C1 segment of cervical spinal cord (tissue), 14 donors: ENCODE measurements around the gene FCGR3B.
"Not testable (repeated sequence)": the region's sequence is repeated elsewhere in the genome, so short reads cannot be mapped to it uniquely, and the experiment has no call there.

Experiments
- DNase-seq, 14 donors: peaks; one replicate each; lab custom pipeline; 2025; lab: John Stamatoyannopoulos, UW

The FCGR3B gene

DNA sequence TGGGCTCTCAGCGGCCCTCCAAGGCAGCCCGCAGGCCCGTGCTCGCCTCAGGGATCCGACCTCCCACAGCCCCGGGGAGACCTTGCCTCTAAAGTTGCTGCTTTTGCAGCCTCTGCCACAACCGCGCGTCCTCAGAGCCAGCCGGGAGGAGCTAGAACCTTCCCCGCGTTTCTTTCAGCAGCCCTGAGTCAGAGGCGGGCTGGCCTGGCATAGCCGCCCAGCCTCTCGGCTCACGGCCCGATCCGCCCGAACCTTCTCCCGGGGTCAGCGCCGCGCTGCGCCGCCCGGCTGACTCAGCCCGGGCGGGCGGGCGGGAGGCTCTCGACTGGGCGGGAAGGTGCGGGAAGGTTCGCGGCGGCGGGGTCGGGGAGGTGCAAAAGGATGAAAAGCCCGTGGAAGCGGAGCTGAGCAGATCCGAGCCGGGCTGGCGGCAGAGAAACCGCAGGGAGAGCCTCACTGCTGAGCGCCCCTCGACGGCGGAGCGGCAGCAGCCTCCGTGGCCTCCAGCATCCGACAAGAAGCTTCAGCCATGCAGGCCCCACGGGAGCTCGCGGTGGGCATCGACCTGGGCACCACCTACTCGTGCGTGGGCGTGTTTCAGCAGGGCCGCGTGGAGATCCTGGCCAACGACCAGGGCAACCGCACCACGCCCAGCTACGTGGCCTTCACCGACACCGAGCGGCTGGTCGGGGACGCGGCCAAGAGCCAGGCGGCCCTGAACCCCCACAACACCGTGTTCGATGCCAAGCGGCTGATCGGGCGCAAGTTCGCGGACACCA is 25.0 kb downstream of the FCGR3B start:
- peak in 2 of 14 donors; percentile 38 to 49 for DNase-seq

DNA sequence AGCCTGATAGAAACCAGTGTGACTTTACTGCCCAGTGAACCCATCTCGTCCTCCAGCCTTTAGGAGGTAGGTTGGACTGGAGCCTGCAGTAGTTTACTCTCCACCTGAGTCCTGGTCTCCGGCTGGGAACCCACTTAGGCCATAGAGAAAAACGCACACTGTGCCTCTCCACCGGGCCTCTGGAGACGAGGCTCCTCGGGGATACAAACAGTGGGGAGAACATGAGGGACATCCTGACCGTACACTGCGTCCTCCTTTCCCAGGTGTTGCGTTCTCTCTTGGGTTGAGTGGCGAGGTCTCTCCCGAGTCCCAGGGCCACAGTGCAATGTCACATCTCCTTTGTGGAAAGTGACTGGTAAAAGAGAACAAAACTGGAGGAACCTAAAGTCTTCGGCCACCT is 26.0 kb downstream of the FCGR3B start:
- not testable (repeated sequence) for DNase-seq

- DNase-seq, result not testable (repeated sequence)
Measured at GRCh38 chr1:161597077-161597476, 33.9 kb downstream of the FCGR3B start.

GRCh38 chr1:161595583-161595982 is 35.4 kb downstream of the FCGR3B start:
- DNase-seq, result not testable (repeated sequence)

DNA sequence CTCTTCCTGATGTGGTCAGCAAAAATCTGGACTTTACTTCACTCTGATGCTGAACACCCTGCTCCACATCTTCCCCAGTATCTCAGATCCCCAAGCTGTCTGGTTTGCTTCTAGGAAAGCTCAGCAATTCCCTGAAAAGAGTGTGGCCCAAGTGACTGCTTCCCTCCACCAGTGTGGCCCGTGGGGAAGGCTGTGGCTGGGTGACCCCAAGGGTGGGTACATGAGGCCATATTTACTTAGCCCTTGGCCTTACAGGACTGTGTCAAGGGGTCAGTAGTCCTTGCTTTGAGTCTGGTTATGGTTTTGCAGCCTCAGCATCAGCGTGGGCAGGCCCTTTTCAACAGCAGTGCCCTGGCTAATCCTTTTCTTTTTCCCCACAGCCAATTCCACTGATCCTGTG is 35.8 kb downstream of the FCGR3B start:
- not testable (repeated sequence) for DNase-seq

- DNase-seq, result peak in 3 of 14 donors; percentile 9 to 54 (median 29)
Measured at GRCh38 chr1:161594269-161594984, 36.5 kb downstream of the FCGR3B start.

DNA sequence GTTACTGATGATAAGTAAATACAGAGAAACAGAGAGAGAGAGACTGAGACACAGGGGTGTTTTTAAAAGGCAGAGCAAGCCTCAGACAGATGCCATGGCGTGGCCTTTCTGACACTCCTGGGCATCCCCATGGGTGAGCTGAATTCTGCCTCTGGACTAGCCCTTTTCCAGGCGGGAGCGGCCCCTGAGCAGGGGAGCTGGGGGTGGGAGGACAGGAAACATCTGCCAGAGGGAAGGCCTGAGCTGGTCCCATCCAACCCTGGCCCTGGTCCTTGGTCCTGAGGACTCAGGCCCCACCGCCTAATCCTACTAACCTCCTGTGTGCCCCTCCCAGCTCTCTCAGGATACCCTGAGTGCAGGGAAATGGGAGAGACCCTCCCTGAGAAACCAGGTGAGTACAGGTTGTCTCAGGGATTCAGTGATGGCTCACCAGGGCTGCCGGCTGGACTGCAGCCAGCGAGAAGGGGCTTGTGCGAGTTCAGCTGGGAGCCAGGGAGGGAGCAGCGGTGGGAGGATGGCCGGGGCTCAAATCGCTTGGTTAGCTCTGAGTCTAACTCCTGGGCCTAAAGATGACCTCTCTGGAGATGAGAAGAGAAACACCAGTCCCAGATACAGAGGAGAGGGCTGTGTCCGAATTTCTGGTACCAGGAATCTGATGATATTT is 37.8 kb downstream of the FCGR3B start:
- DNase-seq, result not testable (repeated sequence)

GRCh38 chr1:161592586-161592985 is 38.4 kb downstream of the FCGR3B start:
- DNase-seq, result not testable (repeated sequence)

GRCh38 chr1:161589920-161590319 is 41.1 kb downstream of the FCGR3B start:
- not testable (repeated sequence) for DNase-seq

- DNase-seq, result not testable (repeated sequence)
Measured at GRCh38 chr1:161589365-161589764, 41.6 kb downstream of the FCGR3B start.

DNA sequence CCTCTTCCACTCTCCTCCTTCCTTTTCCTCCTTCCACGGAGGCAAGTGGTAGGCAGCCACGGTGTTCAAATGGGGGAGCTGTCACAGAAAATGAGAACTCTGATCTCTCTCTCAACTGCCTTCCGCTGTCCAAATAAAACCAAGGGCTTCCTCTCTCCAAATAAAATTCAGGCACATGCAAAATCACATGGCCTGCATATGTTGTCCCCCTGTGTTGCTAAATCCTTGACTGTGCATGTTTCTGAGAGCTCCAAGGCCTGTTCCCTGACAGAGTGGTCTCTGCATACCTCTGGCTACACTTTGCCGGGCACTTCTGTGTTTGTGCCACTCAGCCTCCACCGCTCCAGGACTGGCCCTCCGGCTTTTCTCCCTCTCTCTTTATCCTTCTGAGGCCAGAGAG is 42.4 kb downstream of the FCGR3B start:
- DNase-seq, result not testable (repeated sequence)

- DNase-seq, result not testable (repeated sequence)
Measured at GRCh38 chr1:161582882-161583281, 48.1 kb downstream of the FCGR3B start.

GRCh38 chr1:161580879-161581537 is 50.0 kb downstream of the FCGR3B start:
- not testable (repeated sequence) for DNase-seq

- not testable (repeated sequence) for DNase-seq
Measured at GRCh38 chr1:161579856-161580507, 51.0 kb downstream of the FCGR3B start.

GRCh38 chr1:161576676-161577075 is 54.3 kb downstream of the FCGR3B start:
- not testable (repeated sequence) for DNase-seq
